HG02623 (cell line): ENCODE measurements around the gene EMC10.
"Not testable (repeated sequence)": the region's sequence is repeated elsewhere in the genome, so short reads cannot be mapped to it uniquely, and the experiment has no call there.

Experiments used
- ATAC-seq: cut with Tn5 transposase; IDR thresholded peaks from one replicate; pipeline ENCODE4 v1.9.1; 2021; ENCODE audit warnings: moderate library complexity; ENCODE audit not compliant: unreplicated experiment

EMC10 gene

GRCh38 chr19:50476224-50476906, at the start of gene EMC10, which contains the start of gene GARIN5A:
Gene EMC10, plus strand, starts transcription at chr19:50476507. Its CDS starts 38 bp downstream, at chr19:50476545.
Gene GARIN5A, minus strand, starts transcription at chr19:50476848. Its CDS starts 460 bp downstream, at chr19:50476388.
- peak; percentile 76 for ATAC-seq

- ATAC-seq, result no peak
Observed at GRCh38 chr19:50427318-50427925, 48.9 kb upstream of the EMC10 start.

GRCh38 chr19:50427997-50428425, 48.3 kb upstream of the EMC10 start:
- no peak for ATAC-seq

GRCh38 chr19:50428772-50429463, 47.4 kb upstream of the EMC10 start:
- no peak for ATAC-seq

GRCh38 chr19:50430888-50431342, 45.4 kb upstream of the EMC10 start:
- no peak for ATAC-seq

GRCh38 chr19:50431343-50432220, 44.7 kb upstream of the EMC10 start:
- ATAC-seq, result peak; percentile 84

- no peak for ATAC-seq
Observed at GRCh38 chr19:50432221-50433028, 43.9 kb upstream of the EMC10 start, which contains the start of gene MYBPC2. Gene MYBPC2, plus strand, starts transcription at chr19:50432892. Its CDS starts 62 bp downstream, at chr19:50432954.

GRCh38 chr19:50433201-50434180, 42.8 kb upstream of the EMC10 start:
- ATAC-seq, result no peak

- ATAC-seq, result no peak
Observed at GRCh38 chr19:50434525-50434924, 41.8 kb upstream of the EMC10 start.

- ATAC-seq, result no peak
Observed at GRCh38 chr19:50435221-50435620, 41.1 kb upstream of the EMC10 start.

GRCh38 chr19:50435627-50436026, 40.7 kb upstream of the EMC10 start:
- ATAC-seq, result no peak

- no peak for ATAC-seq
Observed at GRCh38 chr19:50437862-50438449, 38.4 kb upstream of the EMC10 start.

- not testable (repeated sequence) for ATAC-seq
Observed at GRCh38 chr19:50439130-50439529, 37.2 kb upstream of the EMC10 start.

- ATAC-seq, result no peak
Observed at GRCh38 chr19:50444059-50444458, 32.2 kb upstream of the EMC10 start.

GRCh38 chr19:50447053-50447452, 29.3 kb upstream of the EMC10 start:
- ATAC-seq, result no peak

- no peak for ATAC-seq
Observed at GRCh38 chr19:50447750-50448149, 28.6 kb upstream of the EMC10 start.

- ATAC-seq, result no peak
Observed at GRCh38 chr19:50449236-50449899, 26.9 kb upstream of the EMC10 start.
